Measurements from ENCODE around the gene ALDH3A2.

DNA sequence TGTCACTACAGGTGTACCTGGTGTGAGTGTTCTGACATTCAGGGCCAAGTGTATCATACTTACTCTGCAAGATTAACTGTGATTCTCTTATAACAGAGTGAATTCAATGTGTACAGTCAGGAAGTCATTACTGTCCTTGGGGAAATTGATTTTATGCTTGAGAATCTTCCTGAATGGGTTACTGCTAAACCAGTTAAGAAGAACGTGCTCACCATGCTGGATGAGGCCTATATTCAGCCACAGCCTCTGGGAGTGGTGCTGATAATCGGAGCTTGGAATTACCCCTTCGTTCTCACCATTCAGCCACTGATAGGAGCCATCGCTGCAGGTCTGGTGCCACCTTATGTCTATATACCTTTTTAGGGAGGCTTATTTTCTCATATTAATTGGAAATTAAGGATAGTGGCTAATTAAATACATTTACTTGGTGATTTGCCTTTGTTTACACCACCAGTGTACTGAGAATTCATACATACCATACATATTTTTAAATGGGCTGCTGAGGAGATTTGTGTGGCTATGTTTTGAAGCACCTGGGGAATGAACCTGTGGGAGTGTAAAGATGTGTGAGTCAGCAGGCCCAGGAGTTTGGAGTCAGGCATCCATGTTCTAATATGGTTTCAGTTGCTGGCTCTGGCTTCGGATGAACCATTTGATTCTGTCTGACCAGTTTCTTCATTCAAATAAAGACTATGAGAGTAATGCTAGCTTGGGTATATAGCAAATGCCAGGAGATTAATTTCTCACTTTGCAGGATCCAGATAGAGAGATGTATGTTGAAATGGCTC, 3.1 kb downstream of the ALDH3A2 start:
- TF ChIP-seq EZH2 (IDR thresholded peaks at IDR 0.05) (no peak), EZH2phosphoT487 (IDR thresholded peaks at IDR 0.05) (no peak)
- TF ChIP-seq, protein P1, sequence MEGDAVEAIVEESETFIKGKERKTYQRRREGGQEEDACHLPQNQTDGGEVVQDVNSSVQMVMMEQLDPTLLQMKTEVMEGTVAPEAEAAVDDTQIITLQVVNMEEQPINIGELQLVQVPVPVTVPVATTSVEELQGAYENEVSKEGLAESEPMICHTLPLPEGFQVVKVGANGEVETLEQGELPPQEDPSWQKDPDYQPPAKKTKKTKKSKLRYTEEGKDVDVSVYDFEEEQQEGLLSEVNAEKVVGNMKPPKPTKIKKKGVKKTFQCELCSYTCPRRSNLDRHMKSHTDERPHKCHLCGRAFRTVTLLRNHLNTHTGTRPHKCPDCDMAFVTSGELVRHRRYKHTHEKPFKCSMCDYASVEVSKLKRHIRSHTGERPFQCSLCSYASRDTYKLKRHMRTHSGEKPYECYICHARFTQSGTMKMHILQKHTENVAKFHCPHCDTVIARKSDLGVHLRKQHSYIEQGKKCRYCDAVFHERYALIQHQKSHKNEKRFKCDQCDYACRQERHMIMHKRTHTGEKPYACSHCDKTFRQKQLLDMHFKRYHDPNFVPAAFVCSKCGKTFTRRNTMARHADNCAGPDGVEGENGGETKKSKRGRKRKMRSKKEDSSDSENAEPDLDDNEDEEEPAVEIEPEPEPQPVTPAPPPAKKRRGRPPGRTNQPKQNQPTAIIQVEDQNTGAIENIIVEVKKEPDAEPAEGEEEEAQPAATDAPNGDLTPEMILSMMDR (IDR thresholded peaks at IDR 0.05), result no peak

All from neural progenitor cell (in vitro differentiated cells).